ENCODE measurements around the gene LRRK1.
A peak's percentile ranks its signal among the peaks of the same experiment; 100 is the strongest.

The LRRK1 gene

DNA sequence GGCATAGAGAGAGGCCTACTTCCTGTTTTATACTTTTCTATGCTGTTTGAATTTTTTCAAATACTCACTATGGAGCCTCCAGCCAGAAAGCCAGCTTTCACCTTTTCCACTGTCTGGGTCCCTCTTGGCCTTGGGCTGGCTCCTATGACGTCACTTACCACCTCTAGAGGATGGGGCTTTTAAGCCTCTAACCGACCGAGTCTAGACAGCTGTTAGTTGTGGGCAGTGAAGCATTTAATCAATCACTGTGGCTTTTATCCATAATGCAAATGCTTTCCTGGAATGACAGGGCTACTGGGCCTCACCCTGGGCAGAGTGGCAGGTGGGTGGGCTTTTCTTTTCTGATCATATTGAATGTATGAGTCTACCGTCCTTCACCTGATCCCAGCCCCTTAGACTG lies 61.9 kb downstream of the LRRK1 start:
- DNase-seq = no peak

DNA sequence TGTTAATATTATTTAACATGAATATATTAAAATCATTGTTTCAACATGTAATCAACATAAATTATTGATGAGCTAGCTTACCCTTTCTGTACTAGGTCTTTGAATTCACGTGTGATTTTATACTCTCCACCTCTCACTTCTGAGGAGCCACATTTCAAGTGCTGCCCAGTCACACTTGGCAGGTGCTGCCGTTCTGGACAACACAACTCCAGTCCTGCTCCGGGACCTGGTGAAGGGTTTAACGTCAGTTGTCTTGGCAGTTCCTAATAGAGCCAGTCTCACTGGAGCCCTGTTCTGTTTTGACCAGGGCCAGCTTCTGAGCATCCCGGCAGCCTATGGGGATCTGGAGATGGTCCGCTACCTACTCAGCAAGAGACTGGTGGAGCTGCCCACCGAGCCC lies 64.1 kb downstream of the LRRK1 start:
- DNase-seq = no peak

DNA sequence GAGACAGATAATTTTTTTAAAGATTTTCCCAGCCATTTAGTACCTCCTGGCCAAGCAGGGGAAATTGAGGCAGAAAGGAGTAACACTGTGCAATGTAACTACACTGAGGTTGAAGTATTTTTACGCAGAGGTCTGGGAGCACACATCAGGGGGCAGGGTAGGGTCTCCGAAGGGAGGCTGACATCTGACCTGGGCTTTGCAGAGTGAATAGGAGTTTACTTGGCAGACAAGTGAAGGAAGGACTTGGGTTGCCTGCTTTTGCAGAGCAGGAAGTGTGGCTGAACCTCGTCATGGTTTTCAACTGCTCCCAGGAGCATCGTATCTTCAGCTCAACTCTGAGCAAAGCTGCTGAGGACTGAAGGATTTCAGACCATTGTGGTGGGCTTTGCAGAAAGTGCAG lies 66.2 kb downstream of the LRRK1 start:
- DNase-seq = no peak

DNA sequence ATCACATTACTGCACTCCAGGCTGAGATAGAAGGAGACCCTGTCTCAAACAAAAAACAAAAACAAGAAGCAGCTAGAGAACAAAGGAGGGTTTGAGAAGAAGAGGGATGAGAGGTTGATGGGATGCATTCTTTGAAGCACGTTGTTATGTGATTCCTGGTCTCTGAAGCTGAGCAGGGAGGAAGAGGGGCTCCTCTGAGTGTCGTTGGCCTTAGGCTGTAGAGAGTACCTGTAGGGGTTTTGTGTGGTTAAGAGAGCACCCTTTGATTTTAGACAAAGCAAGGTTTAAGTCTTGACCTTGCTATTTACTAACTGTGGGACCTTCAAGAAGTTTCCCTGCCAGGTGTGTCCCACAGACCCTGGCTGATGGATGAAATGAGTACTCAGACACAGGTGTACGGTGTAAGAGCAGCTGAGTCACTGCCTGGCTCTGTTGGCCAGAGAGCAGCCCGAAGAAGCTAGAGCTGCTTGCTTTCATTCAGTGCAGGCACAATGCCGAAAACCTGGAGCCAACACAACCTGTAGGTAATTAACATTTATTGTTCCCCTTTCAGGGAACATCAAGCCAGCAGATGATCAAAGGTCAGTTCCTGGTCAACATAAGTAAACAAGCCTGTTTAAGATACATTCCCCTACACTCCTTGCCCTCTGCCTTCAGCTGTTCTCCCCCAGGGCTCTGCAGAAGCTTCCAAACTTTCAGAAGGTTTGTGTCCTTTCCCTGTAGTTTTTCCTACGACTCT lies 67.2 kb downstream of the LRRK1 start:
- no peak for DNase-seq

DNA sequence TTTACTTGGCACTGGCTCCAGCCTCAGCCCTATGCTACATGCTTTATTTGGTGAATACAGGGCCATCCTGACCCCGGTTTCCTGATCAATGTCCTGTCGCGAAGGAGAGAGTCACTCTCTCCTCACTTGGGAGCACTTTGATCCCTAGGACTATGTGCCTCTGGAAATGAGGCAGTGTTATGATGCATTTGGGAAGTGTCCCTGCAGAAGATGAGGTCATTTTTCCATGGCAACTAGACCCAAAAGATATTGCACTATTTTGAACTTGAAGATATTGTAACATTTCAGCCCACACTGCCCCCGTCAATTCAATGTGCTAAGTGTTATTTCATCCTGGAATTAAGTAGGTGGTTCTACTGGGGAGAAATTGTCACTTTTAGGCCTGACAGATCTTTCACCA lies 68.0 kb downstream of the LRRK1 start:
- no peak for DNase-seq

DNA sequence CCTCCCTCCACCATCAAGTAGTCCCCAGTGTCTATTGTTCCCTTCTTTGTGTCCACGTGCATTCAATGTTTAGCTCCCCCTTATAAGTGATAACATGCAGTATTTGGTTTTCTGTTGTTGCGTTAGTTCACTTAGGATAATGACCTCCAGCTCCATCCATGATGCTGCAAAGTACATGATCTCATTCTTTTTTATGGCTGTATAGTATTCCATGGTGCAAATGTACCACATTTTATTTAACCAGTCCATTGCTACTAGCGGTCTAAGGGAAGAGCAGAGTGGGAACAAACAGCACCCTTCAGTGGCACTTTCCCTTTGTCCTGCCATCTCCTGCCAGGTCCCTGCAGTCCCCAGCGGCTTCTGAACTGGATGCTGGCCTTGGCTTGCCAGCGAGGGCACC lies 69.1 kb downstream of the LRRK1 start:
- DNase-seq = no peak

DNA sequence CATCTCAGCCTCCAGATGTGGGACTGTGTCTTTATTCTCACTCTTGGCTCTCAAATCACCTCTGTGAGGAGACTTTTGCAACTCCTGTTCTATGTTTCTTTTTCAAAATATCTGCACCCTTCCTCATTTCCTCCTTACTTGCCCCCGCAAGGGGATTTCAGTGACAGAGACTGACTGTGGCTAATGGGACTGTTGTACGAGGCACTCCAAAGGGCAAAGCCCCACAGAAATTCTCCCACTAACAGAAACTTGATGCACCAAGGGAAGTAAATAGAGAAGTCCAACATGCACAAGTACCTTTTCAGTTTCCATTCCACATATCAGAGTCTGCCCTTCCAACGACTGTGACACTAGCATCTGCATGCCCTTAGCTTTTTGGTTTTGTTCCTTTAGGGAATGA lies 69.7 kb downstream of the LRRK1 start:
- no peak for DNase-seq

DNA sequence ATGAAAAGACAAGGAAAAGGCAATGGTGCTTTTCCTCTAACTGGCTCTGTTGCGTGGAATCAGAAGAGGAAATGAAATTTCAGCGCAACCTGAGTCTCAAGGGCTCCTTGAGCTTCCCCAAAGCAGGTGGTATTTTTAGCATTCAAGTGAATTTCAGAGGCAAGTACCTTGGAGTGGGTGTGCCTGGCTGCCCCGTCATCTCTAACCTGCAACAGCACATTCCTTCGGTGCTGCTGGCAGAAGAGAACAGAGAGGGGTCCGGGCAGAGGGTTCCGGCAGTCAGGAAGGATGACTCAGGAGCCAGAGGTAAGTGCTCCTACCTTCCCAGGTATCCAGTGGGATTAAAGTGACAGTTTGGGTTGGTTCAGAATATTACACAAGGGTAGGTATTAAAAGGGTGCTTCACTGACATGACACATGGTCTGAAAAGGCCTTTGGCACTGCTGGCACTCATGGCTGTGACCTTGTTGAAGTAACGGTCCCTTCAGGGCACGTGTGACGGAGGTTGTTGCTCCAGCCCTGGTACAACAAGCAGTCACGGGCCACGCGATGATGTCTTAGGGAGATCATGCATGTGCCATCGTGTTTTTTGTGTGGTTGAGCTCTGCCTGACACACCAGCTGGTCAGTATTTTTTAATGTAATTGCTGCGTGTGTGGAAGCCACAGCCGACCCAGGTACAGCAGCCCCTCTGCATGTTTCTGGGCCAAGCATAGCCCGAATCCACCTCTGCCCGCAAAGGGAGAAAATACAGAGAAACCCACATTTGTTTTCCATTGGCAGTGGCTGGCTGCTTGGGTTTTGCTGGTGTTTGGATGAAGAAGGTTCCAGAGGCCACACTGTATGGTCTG lies 75.7 kb downstream of the LRRK1 start:
- DNase-seq = no peak

DNA sequence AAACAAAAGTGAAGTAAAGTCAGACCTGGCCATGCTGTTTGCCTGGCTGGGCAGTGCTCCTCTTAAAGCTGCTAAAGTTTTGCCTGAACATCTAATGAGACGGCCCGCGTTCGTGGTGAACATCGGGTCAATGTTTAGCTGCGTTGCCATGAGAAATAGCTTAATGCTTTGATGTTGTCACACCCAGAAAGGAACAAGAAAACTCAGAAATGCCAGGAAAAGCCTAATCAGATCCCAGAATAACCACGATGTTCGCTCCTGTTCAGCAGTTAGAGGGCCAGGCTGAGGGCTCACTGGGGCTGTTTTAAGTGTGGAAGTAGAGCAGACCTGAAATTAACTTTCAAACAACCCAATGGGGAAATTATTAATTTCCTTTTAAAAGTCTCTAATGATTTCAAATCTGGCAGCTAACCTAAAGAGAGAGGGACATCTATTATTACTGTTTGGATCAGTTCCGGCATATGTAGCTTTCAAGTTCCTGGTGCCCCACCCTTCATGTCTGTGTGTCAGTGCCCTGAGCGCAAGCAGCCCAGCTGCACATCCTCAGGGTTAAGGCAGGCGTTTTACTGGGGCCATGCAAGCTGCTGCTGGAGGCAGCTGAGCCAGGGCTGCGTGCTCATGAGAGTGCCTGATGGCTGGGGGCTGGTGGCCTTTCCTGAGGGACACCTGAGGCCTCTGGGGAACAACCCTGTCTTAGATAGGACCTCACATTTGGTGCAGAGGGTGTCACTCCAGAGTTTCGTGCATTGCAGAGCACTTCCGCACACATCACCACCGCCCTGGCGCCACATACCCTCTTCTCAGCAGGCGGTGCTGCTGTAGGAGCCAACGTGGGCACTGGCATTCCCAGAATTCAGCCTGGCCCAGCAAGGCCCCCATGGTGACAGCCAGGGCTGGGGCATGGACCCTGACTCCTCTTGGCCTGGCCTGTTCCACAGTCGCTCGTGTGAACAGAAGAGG lies 76.6 kb downstream of the LRRK1 start:
- DNase-seq = no peak

DNA sequence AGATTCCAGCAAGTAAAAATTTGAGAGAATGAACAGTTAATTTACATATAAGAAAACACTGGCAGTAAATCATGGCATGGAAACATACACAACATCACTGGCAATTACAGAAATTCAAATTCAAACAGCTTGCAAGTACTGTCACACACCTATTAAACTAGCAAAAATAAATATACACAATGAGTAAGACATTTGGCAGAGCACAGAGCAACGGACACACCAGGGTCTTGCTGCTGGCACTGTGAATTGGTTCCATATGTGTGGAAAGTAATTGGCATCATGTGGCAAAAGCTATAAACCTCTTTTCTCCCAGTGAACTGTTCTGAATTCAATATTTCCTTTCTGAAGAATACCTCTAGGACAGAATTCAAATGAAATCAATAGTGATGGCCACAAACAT lies 78.3 kb downstream of the LRRK1 start:
- no peak for DNase-seq

DNA sequence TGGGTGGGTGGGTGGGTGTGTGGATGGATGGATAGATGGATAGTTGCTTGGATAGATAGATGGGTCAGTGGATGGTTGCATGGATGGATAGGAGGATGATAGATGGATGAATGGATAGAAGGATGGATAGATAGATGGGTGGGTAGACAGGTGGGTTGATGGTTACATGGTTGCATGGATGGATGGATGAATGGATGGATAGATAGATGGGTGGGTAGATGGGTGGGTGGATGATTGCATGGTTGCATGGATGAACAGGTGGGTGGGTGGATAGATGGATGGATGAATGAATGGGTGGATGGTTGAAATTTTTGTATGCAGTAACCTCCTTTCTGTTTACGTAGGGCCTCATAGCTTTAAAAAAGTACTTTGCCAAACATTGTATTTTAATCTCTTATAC lies 79.5 kb downstream of the LRRK1 start:
- no peak for DNase-seq

DNA sequence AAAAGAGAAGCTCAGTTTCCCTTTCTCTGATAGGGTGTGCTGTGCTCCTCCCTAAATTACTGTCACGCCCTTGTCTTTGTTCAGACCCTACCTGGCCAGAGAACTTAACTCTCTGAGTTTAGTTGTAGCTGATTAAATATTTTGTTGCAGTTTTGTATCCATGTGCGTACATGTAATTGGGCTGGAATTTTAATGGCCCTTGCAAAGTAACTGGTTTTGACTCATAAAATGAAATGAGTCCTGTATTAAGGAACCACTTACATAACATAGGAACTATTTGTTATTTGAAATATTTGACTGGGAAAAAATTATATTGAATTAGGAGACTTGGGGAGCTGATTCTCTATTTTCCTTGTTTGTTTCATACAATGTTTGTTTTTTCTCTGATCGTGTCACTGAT lies 80.2 kb downstream of the LRRK1 start:
- no peak for DNase-seq

DNA sequence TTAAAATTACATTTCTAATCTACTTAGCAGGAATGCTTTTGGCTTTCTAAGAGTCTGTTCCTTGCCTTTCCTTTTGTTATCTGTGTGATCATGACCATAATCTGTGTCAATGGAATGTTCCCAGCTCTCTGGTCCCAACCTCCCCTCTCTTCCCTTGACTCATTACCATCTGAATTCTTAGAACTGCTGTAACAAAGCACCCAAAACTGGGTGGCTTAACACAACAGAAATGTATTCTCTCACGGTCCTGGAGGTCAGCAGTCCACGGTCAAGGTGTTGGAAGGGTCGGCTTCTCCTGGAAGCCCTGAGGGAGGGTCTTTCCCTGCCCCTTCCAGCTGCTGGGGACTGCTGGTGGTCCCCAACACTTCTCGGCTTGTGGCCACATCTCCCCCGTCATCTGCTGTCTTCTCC lies 81.1 kb downstream of the LRRK1 start:
- no peak for DNase-seq

DNA sequence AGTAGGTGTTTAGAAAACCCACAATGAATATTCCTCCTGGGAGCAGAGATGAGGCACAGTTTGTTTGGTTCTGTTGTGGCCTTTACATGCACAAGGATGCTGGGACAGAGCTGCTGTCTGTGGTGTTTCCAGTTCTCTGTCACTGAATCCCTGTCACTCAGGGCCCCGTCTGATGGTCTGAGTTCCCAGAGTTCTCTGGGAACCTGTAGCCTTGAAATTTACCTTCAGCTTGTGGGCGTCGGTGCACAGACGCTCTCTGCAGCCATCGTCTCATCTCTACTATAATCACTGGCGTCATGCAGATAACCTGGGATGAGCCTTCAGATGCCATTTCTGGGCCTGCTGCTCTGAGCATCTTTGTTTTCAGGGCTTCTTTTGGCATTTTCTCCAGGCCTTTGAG lies 81.9 kb downstream of the LRRK1 start:
- no peak for DNase-seq

DNA sequence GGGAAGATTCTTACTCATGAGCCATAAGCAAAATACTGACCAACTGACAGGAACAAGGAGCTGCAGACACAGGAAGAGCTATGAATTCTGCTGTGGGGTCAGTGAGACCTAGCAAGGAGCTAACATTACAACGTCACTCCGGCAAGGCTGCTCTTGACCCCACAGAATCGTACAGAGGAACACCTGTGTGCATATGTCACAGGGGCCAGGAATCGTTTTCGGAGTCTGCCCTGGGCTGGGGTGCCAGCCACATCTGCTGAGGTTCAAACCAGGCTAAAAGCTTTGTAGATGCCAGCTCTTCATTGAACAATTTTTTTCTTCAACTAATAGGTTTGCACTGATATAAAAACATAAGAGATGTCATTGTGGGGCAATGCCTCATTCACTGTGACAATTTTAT lies 82.6 kb downstream of the LRRK1 start:
- DNase-seq = no peak

DNA sequence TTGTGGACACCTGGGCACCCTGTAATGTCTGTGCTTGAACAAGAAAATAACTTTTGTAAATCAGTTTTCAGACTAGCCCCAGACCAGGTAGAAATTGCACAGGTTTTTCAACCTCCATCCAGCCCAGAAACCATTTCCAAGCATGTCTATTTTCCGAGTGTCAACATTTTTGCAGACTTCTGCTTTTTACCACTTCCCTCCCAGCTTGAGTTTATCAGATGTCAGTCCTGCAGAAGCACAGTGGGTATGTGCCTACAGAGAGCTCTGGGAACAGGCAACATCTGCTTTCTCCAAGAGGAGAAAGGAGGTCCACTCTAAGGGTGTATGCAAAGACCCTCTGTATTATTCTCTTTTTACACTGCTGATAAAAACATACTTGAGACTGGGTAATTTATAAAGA lies 83.9 kb downstream of the LRRK1 start:
- no peak for DNase-seq

DNA sequence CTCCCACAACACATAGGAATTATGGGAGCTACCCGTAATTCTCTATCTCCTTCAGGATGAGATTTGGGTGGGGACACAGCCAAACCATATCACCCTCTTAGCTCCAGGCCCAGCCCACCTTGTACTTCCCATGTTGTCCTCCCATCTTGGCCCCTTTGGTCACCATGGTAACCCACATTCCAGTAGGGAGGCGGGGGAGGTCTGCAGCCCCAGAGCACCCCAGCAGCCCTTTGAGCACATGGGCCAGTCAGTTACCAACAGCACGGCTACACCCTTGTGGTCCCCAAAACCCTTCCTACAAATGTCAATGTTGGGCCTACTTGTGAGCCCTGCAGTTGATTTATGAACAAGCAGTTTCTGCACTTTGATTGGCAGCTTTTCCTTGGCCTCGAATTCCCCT lies 84.5 kb downstream of the LRRK1 start:
- no peak for DNase-seq

DNA sequence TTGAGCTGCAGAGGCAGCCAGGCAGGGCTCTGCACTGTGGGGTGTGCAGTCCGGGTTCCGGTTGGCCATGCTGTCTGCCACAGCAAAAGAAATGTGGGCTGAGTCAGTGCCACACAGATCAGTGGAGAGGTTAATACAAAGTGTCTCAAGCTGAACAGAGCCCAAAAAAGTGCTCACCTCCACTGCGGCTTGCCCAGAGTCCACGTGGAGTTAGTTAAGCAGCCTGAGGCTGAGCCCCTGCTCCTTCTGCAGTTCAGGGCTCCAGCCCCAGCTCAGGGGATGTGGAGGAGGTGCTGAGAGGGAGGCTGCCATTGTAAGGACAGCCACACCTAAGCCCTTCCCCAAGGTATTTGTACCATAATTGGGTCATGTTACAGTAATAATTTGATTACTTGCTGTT lies 85.3 kb downstream of the LRRK1 start:
- no peak for DNase-seq

DNA sequence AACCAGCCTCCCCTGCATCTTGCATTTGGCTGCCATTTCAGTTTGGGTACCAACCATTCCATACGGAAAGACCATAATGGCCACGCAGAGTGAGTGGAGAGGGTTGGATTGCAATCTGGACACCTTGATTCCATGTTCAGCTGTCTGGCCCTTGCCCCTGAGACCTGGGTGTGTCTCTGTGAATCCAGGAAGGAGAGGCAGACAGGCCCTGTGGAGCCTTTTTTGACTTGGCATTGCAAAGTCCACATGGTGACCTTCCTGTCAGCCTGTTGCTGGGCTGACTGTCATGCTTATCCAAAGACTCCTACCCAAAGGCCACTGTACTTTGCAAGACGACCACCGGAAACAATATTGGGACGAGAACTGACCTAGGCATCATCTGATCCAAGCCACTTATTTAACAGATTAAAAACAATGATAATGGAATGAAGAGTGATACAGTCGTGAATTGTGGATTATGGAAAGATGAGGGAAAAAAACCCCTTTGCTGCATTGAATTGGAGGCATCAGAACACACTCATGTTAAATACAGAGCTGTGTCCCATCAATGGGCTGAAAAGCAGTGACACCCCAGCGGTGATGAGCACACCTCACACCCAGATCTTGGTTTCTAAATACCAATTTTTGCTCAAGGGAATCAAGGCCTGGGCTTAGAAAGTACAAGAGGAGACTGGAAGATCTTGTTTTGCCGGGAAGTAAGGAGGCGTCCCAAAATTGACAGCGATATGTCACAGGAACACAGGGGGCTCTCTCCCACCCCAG lies 86.0 kb downstream of the LRRK1 start:
- DNase-seq = no peak

DNA sequence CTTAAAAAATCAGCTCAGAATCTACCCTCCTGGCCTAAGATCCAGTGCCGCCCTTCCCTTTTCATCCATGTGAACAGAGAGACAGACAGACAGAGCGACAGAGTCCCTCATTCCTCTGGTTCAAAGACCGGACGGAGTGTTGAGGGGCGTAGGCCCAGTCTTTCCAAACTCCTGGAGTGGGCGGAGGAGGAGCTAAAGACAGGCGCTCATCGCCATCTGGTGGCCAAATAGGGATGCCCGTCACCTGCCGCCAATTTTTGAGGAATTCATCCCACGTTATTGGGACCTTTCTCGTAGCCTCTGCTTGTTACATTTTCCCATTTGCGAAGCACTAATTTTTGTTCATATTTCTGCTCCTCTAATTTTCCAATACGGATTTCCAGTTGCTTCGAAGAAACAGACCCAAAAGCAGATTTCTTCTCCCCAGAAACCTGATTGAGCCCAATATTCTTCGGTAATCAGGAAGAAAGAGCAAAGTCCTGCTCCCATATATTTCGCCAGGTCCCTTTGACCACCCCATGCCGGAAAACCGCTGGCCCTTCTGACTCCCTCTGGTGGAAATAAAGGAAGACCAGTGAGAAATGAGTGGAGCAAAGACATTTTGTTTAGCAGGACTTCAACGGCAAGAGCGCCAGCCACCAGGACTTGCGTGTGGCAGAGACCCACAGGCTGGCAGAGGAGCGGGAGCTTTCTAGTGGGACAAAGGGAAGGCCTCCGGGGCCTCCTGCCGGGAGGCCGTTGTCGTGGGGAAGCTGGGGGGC lies 88.0 kb downstream of the LRRK1 start:
- peak; percentile 60 for DNase-seq
